A549 (cell line): ENCODE results near the gene SNX5. TPM values are rescaled to one million over a fixed set of nuclear protein-coding genes. Genes with fewer than 3 reads are reported as not detected.

ENCODE experiments used
- ATAC-seq, 2 experiments: fragments of 200-7000 bp in 1 of 2; fragments of >200 bp in 1 of 2; cut with Nextera tagmentation in 1 of 2; cut with Tn5 transposase in 1 of 2; 3 replicates each; pipeline versions ENCODE4 v1.8.0 to v1.9.1; 2018 to 2020; ENCODE audit warnings: mild to moderate bottlenecking in 1 of 2, moderate library complexity in 1 of 2
- CTCF ChIA-PET: fragments of 300-600 bp; sonication (Branson Sonifier 250); formaldehyde crosslinking; extraction: SDS; loops from one replicate; lab custom pipeline; 2021; ENCODE audit warnings: antibody characterized with exemption, inconsistent platforms; lab: Yijun Ruan, JAX
- POLR2A ChIA-PET: fragments of 350-600 bp; formaldehyde crosslinking; extraction: SDS; loops from one replicate; lab custom pipeline; 2021; ENCODE audit warnings: antibody characterized with exemption, inconsistent platforms; lab: Yijun Ruan, JAX
- DNase-seq, 2 experiments: peaks; one replicate each; pipeline versions ENCODE4 v3.0.0 to v3.0.0-alpha.2; 2011 to 2016; ENCODE audit warnings: low read depth in 1 of 2, low spot score in 1 of 2
- FAIRE-seq: peaks from 2 replicates; lab custom pipeline; 2011; peaks lifted over from hg19 to GRCh38; lab: Jason Lieb, UNC
- H3K27ac ChIP-seq, 2 experiments: fragments of >200 bp; sonication (Bioruptor Twin); formaldehyde crosslinking; 3 replicates each; pipeline ENCODE4 v1.5.1; 2016 to 2017
- H3K4me1 ChIP-seq: fragments of >200 bp; sonication (Bioruptor Twin); formaldehyde crosslinking; 3 replicates; pipeline ENCODE4 v1.6.1; 2016
- H3K4me2 ChIP-seq: fragments of >200 bp; sonication (Bioruptor Twin); formaldehyde crosslinking; 3 replicates; pipeline ENCODE4 v1.6.1; 2016
- H3K4me3 ChIP-seq: fragments of >200 bp; sonication (Bioruptor Twin); formaldehyde crosslinking; 3 replicates; pipeline ENCODE4 v1.5.1; 2016
- H3K9me3 ChIP-seq: fragments of >200 bp; sonication (Bioruptor Twin); formaldehyde crosslinking; 3 replicates; pipeline ENCODE4 v1.6.1; 2016
- BCL3 ChIP-seq: fragments of >200 bp; sonication (Bioruptor Twin); formaldehyde crosslinking; IDR thresholded peaks from 3 replicates; pipeline ENCODE4 v1.6.1; 2016
- CHD2 ChIP-seq: fragments of 150-350 bp; IDR thresholded peaks from 2 replicates; pipeline ENCODE4 v1.6.1; 2014; ENCODE audit warnings: low read length; ENCODE audit not compliant: partially characterized antibody
- CTCF ChIP-seq: fragments of >200 bp; sonication (Bioruptor Twin); formaldehyde crosslinking; IDR thresholded peaks from 3 replicates; pipeline ENCODE4 v1.5.1; 2016
- EHMT2 ChIP-seq: fragments of 200-600 bp; sonication (generic); IDR thresholded peaks from 2 replicates; pipeline ENCODE4 v1.6.1; 2016; ENCODE audit warnings: antibody characterized with exemption, low read depth, mild to moderate bottlenecking, moderate library complexity
- ELK1 ChIP-seq: fragments of 150-350 bp; IDR thresholded peaks from 2 replicates; pipeline ENCODE4 v1.6.1; 2014; ENCODE audit warnings: low read depth, mild to moderate bottlenecking, low read length
- EP300 ChIP-seq, 2 experiments: fragments of >200 bp; sonication (Bioruptor Twin); formaldehyde crosslinking; IDR thresholded peaks; 2 replicates in 1 of 2; 3 replicates in 1 of 2; pipeline ENCODE4 v1.6.1; 2016 to 2017
- ESRRA ChIP-seq: fragments of 150-350 bp; IDR thresholded peaks from 2 replicates; pipeline ENCODE4 v1.6.1; 2014; ENCODE audit warnings: mild to moderate bottlenecking, low read length, borderline replicate concordance
- FOSB ChIP-seq: fragments of 250-450 bp; sonication (Bioruptor Pico); IDR thresholded peaks from 2 replicates; pipeline ENCODE4 v1.5.0; 2020; ENCODE audit warnings: mild to moderate bottlenecking, moderate library complexity
- FOSL2 ChIP-seq, 2 experiments: fragments of 450-650 bp in 1 of 2; fragments of >200 bp in 1 of 2; sonication (Bioruptor Twin) in 1 of 2; formaldehyde crosslinking; IDR thresholded peaks; 2 replicates each; pipeline versions ENCODE4 v1.5.0 to v1.6.1; 2016 to 2020; ENCODE audit warnings: mild to moderate bottlenecking in 1 of 2, moderate library complexity in 1 of 2
- FOXS1 ChIP-seq: fragments of 250-450 bp; sonication (Bioruptor Pico); IDR thresholded peaks from 2 replicates; pipeline ENCODE4 v1.5.0; 2020; ENCODE audit warnings: mild to moderate bottlenecking, moderate library complexity
- HOXB13 ChIP-seq: fragments of 250-450 bp; sonication (Bioruptor Pico); IDR thresholded peaks from 2 replicates; pipeline ENCODE4 v1.5.0; 2020; ENCODE audit warnings: low read depth, mild to moderate bottlenecking, moderate library complexity
- JUN ChIP-seq, 2 experiments: fragments of >200 bp; sonication (Bioruptor Twin); formaldehyde crosslinking; IDR thresholded peaks; 2 replicates in 1 of 2; 3 replicates in 1 of 2; pipeline ENCODE4 v1.6.1; 2016 to 2017
- JUNB ChIP-seq: fragments of >200 bp; sonication (Bioruptor Twin); formaldehyde crosslinking; IDR thresholded peaks from 2 replicates; pipeline ENCODE4 v1.6.1; 2016
- KDM5A ChIP-seq: fragments of 200-600 bp; sonication (generic); IDR thresholded peaks from 2 replicates; pipeline ENCODE4 v1.6.1; 2016; ENCODE audit warnings: antibody characterized with exemption, mild to moderate bottlenecking
- MAZ ChIP-seq: fragments of 150-350 bp; IDR thresholded peaks from 2 replicates; pipeline ENCODE4 v1.6.1; 2014; ENCODE audit warnings: antibody characterized with exemption, low read depth, low read length, borderline replicate concordance
- MYC ChIP-seq: IDR thresholded peaks from 2 replicates; pipeline ENCODE4 v1.6.1; 2012; ENCODE audit warnings: mild to moderate bottlenecking, inconsistent platforms, low read length, improper control_type of control experiment, borderline replicate concordance
- PHF8 ChIP-seq: fragments of 200-600 bp; sonication (generic); IDR thresholded peaks from 2 replicates; pipeline ENCODE4 v1.6.1; 2016; ENCODE audit warnings: low read depth, mild to moderate bottlenecking, antibody characterized with exemption, moderate library complexity, borderline replicate concordance
- POLR2A ChIP-seq: IDR thresholded peaks from 2 replicates; pipeline ENCODE4 v1.6.1; 2012; ENCODE audit warnings: mild to moderate bottlenecking, low read length
- RAD21 ChIP-seq, 2 experiments: fragments of >200 bp in 1 of 2; sonication (Bioruptor Twin) in 1 of 2; formaldehyde crosslinking in 1 of 2; IDR thresholded peaks in 1 of 2; conservative IDR thresholded peaks in 1 of 2; 2 replicates in 1 of 2; 3 replicates in 1 of 2; pipeline ENCODE4 v1.6.1; 2012 to 2018; ENCODE audit warnings: inconsistent platforms in 1 of 2
- RFX5 ChIP-seq: fragments of 450-650 bp; IDR thresholded peaks from 2 replicates; pipeline ENCODE4 v1.7.1; 2014; ENCODE audit warnings: antibody characterized with exemption, mild to moderate bottlenecking, moderate library complexity
- SMC3 ChIP-seq: fragments of >200 bp; sonication (Bioruptor Twin); formaldehyde crosslinking; IDR thresholded peaks from 3 replicates; pipeline ENCODE4 v1.6.1; 2018; ENCODE audit warnings: inconsistent platforms
- TP53 ChIP-seq: fragments of 250-450 bp; sonication (Bioruptor Pico); IDR thresholded peaks from 2 replicates; pipeline ENCODE4 v1.5.0; 2021; ENCODE audit warnings: mild to moderate bottlenecking, moderate library complexity
- ZSCAN20 ChIP-seq: fragments of 250-450 bp; sonication (Bioruptor Pico); IDR thresholded peaks from 2 replicates; pipeline ENCODE4 v1.8.0; 2022; ENCODE audit warnings: mild to moderate bottlenecking, moderate library complexity
- WGBS: methylation state at CpG from one replicate; pipeline ENCODE4 v1.1.6; 2017; ENCODE audit errors: missing lambda C conversion rate; 5-methylcytosine and 5-hydroxymethylcytosine counted together
- polyA plus RNA-seq, 4 experiments: library from polyadenylated mRNA; depleted of rRNA in 3 of 4; stranded (reverse); fragments of >200 nt; fragmentation: RNase III in 1 of 4; extraction: RNeasy Plus Mini Kit Qiagen cat#74134 plus additional on column Dnase treatment in 1 of 4; gene quantifications; 2 replicates in 3 of 4; 3 replicates in 1 of 4; pipeline ENCODE4 v1.2.3, GENCODE V29; 2011 to 2017

The SNX5 gene
- polyA plus RNA-seq, 2 of the 4 experiments (the other 2 are of a cell fraction) = 225 to 342 TPM

GRCh38 chr20:17948442-17948841 lies 20.2 kb downstream of the SNX5 start:
- Histone ChIP-seq H3K9me3 (no peaks in the 10 kb centered on the region), H3K27ac (no peak overlapping the region), H3K4me3 (no peak overlapping the region), H3K4me2 (no peak overlapping the region), H3K4me1 (no peaks in the 10 kb centered on the region)
- POLR2A ChIA-PET = no interaction called here
- WGBS = 95% methylated on average over 2 of the region's 2 CpGs
- CTCF ChIA-PET = interaction anchor here (0.8 to 3.3 kb wide), 5 partner anchors 9 to 330 kb away, joined by 3 to 14 read pairs (median 3); no protein-coding TSS in a partner anchor
- DNase-seq (no peak), ATAC-seq (no peak), FAIRE-seq (no peak)
- no peak for TF ChIP-seq CTCF
- TF ChIP-seq TP53 (CRISPR knock-in tag) = no peak
- no peak for TF ChIP-seq MAZ
- TF ChIP-seq JUNB = no peak
- no peak for TF ChIP-seq ESRRA

GRCh38 chr20:17947474-17947815 lies 21.1 kb downstream of the SNX5 start:
- DNase-seq = no peak
- POLR2A ChIA-PET = no interaction called here
- no peak overlapping the region for H3K4me3 ChIP-seq
- CTCF ChIA-PET = interaction anchor here (0.6 to 3.3 kb wide), 4 partner anchors 9 to 267 kb away, joined by 3 to 12 read pairs (median 3); no protein-coding TSS in a partner anchor
- no peak for ATAC-seq
- no peaks in the 10 kb centered on the region for H3K4me1 ChIP-seq
- no peak overlapping the region for H3K27ac ChIP-seq
- 88% methylated on average over 5 of the region's 5 CpGs for WGBS
- no peaks in the 10 kb centered on the region for H3K9me3 ChIP-seq
- H3K4me2 ChIP-seq = no peak overlapping the region
- no peak for FAIRE-seq
- TF ChIP-seq ELK1 (no peak), JUN (IDR thresholded peaks at IDR 0.05) (peak in 1 of 2 experiments; percentile 23; a peak in 1 of 5 replicates), KDM5A (no peak), PHF8 (no peak)
- TF ChIP-seq, all 56 proteins: peak for 1

- Histone ChIP-seq H3K9me3 (no peaks in the 10 kb centered on the region), H3K4me1 (no peaks in the 10 kb centered on the region), H3K4me3 (no peak overlapping the region), H3K4me2 (no peak overlapping the region), H3K27ac (no peak overlapping the region)
- WGBS = 73% methylated on average over 6 of the region's 6 CpGs
- TF ChIP-seq BCL3 (no peak), EP300 (IDR thresholded peaks at IDR 0.05) (no peak), MYC (no peak), FOSB (no peak), SMC3 (no peak), PHF8 (no peak), CHD2 (no peak), RFX5 (no peak), RAD21 (conservative IDR thresholded peaks at IDR 0.05 in 1 of 2, IDR thresholded peaks at IDR 0.05 in 1 of 2) (no peak), ZSCAN20 (CRISPR knock-in tag) (no peak), EHMT2 (no peak), FOXS1 (CRISPR knock-in tag) (no peak), HOXB13 (no peak), JUNB (no peak), FOSL2 (IDR thresholded peaks at IDR 0.05) (no peak), FOSL2 (CRISPR knock-in tag; IDR thresholded peaks at IDR 0.05) (no peak), POLR2A (no peak)
- ATAC-seq = no peak
- POLR2A ChIA-PET = no interaction called here
- CTCF ChIA-PET = interaction anchor here (1.0 to 3.3 kb wide), 6 partner anchors 9 to 266 kb away, joined by 3 to 12 read pairs (median 5); partner anchors contain the start of gene RRBP1
- DNase-seq = no peak
- no peak for FAIRE-seq
Measured at GRCh38 chr20:17946572-17947473, 21.8 kb downstream of the SNX5 start.
